Cardiac muscle cell (in vitro differentiated cells and primary cell): ENCODE results near the gene SPESP1. TPM values are rescaled to one million over a fixed set of nuclear protein-coding genes. Genes with fewer than 3 reads are reported as not detected.

Source experiments
- DNase-seq, 2 donors: peaks; one replicate each; pipeline versions ENCODE4 v3.0.0 to v3.0.0-alpha.2; 2010 to 2017; ENCODE audit warnings: low read depth in 1 of 2, low spot score in 1 of 2
- H3K27ac ChIP-seq: fragments of 200-600 bp; sonication (generic); 2 replicates; pipeline ENCODE4 v1.5.1; 2016
- H3K27me3 ChIP-seq: fragments of 200-600 bp; sonication (generic); 2 replicates; pipeline ENCODE4 v1.6.0; 2016; ENCODE audit warnings: control low read depth
- H3K36me3 ChIP-seq: fragments of 200-600 bp; sonication (generic); 2 replicates; pipeline ENCODE4 v1.5.1; 2016; ENCODE audit warnings: control low read depth
- H3K4me1 ChIP-seq: fragments of 200-600 bp; sonication (generic); 2 replicates; pipeline ENCODE4 v1.8.1; 2017; ENCODE audit warnings: low read depth, mild to moderate bottlenecking, mixed run types
- H3K4me3 ChIP-seq: fragments of 200-600 bp; sonication (generic); 2 replicates; pipeline ENCODE4 v1.5.1; 2016; ENCODE audit warnings: mild to moderate bottlenecking
- H3K9me3 ChIP-seq: fragments of 200-600 bp; sonication (generic); 2 replicates; pipeline ENCODE4 v1.5.1; 2017; ENCODE audit warnings: low read depth, mild to moderate bottlenecking, control low read depth
- CTCF ChIP-seq: IDR thresholded peaks from 2 replicates; pipeline ENCODE4 v1.5.1; 2012; ENCODE audit warnings: low read depth, mild to moderate bottlenecking, low read length
- polyA plus RNA-seq: library from polyadenylated mRNA; unstranded; fragments of >200 nt; fragmentation: Nextera tagmentation; extraction: Ambion mirVana; gene quantifications from 2 replicates; pipeline ENCODE4 v1.2.1, GENCODE V29; 2016
- total RNA-seq: library from RNA; depleted of rRNA; stranded (reverse); fragments of >200 nt; gene quantifications from 2 replicates; pipeline ENCODE4 v1.2.3, GENCODE V29; 2016

SPESP1 gene
- total RNA-seq (not detected in 2 replicates), polyA plus RNA-seq (not detected in 2 replicates)

- no peak within 1 kb of the TSS for H3K4me3 ChIP-seq
- H3K36me3 ChIP-seq, result no peaks in the 10 kb centered on the region
- TF ChIP-seq CTCF, result no peak
These were observed at the start of gene SPESP1 for GRCh38 chr15:68930268-68931022. Gene SPESP1 (plus strand): TSS chr15:68930525. CDS start chr15:68930654, 129 bp downstream.

GRCh38 chr15:68885070-68885469, 45.3 kb upstream of the SPESP1 start:
- Histone ChIP-seq H3K4me3 (no peak overlapping the region), H3K36me3 (no peaks in the 10 kb centered on the region), H3K27me3 (no peaks in the 10 kb centered on the region), H3K4me1 (no peaks in the 10 kb centered on the region), H3K27ac (no peak overlapping the region), H3K9me3 (no peaks in the 10 kb centered on the region)
- peak in 1 of 2 donors; percentile 90 for DNase-seq
- no peak for TF ChIP-seq CTCF

More at GRCh38 chr15:68930268-68931022, at the start of gene SPESP1:
- peak in 1 of 2 donors; percentile 76 for DNase-seq
- H3K27me3 ChIP-seq, result no peaks in the 10 kb centered on the region
- H3K27ac ChIP-seq, result no peak within 1 kb of the TSS
- no peaks in the 10 kb centered on the region for H3K9me3 ChIP-seq
- peaks cover 4% of the 10 kb centered on the region for H3K4me1 ChIP-seq

GRCh38 chr15:68887120-68887519, 43.2 kb upstream of the SPESP1 start:
- Histone ChIP-seq H3K27ac (no peak overlapping the region), H3K36me3 (no peaks in the 10 kb centered on the region), H3K4me3 (no peak overlapping the region), H3K4me1 (no peaks in the 10 kb centered on the region), H3K9me3 (no peaks in the 10 kb centered on the region), H3K27me3 (peaks cover 4% of the 10 kb centered on the region)
- no peak for DNase-seq
- TF ChIP-seq CTCF, result no peak

GRCh38 chr15:68887819-68888218, 42.5 kb upstream of the SPESP1 start:
- no peaks in the 10 kb centered on the region for H3K36me3 ChIP-seq
- H3K4me3 ChIP-seq, result no peak overlapping the region
- peaks cover 4% of the 10 kb centered on the region for H3K27me3 ChIP-seq
- no peak for DNase-seq
- no peak overlapping the region for H3K27ac ChIP-seq
- no peaks in the 10 kb centered on the region for H3K4me1 ChIP-seq
- no peaks in the 10 kb centered on the region for H3K9me3 ChIP-seq
- no peak for TF ChIP-seq CTCF

- H3K9me3 ChIP-seq, result no peaks in the 10 kb centered on the region
- H3K4me1 ChIP-seq, result no peaks in the 10 kb centered on the region
- peaks cover 4% of the 10 kb centered on the region for H3K27me3 ChIP-seq
- H3K36me3 ChIP-seq, result no peaks in the 10 kb centered on the region
- no peak for TF ChIP-seq CTCF
- H3K4me3 ChIP-seq, result no peak overlapping the region
- no peak for DNase-seq
- no peak overlapping the region for H3K27ac ChIP-seq
These were observed 41.9 kb upstream of the SPESP1 start for GRCh38 chr15:68888419-68888818.
